CD4-positive, alpha-beta T cell (primary cell): ENCODE data around the gene DUSP22. TPM values are rescaled to one million over a fixed set of nuclear protein-coding genes. Genes with fewer than 3 reads are reported as not detected.

Experiments used
- ATAC-seq: fragments of 200-7000 bp; cut with Tn5 transposase; one replicate; pipeline ENCODE4 v1.10.0; 2022; ENCODE audit warnings: mild to moderate bottlenecking; ENCODE audit not compliant: poor library complexity
- CTCF ChIA-PET: fragments of 350-600 bp; sonication (Branson Sonifier 250); formaldehyde crosslinking; loops from one replicate; lab custom pipeline; 2021; ENCODE audit warnings: antibody characterized with exemption, inconsistent platforms; lab: Charles Lee
- POLR2A ChIA-PET: fragments of 350-600 bp; sonication (Branson Sonifier 250); formaldehyde crosslinking; loops from one replicate; lab custom pipeline; 2021; ENCODE audit warnings: antibody characterized with exemption, inconsistent platforms; lab: Charles Lee
- DNase-seq, 14 experiments: peaks; one replicate each; pipeline ENCODE4 v3.0.0-alpha.2; 2013 to 2020; ENCODE audit warnings: mixed read lengths in 2 of 14
- H3K27ac ChIP-seq, 2 donors: one replicate each; pipeline versions ENCODE4 v1.5.1 to v1.7.0; 2013; ENCODE audit warnings: low read length in 2 of 2, low read depth in 1 of 2, mild to moderate bottlenecking in 1 of 2
- H3K27me3 ChIP-seq, 2 experiments: 1 replicate in 1 of 2; 2 replicates in 1 of 2; pipeline versions ENCODE4 v1.6.1 to v1.7.0; 2013; ENCODE audit warnings: low read length in 2 of 2, control low read depth in 1 of 2, mild to moderate bottlenecking in 1 of 2, moderate library complexity in 1 of 2; ENCODE audit not compliant: insufficient read depth in 2 of 2, control insufficient read depth in 1 of 2
- H3K36me3 ChIP-seq: one replicate; pipeline ENCODE4 v1.6.1; 2013; ENCODE audit warnings: low read length, control low read depth; ENCODE audit not compliant: insufficient read depth
- H3K4me1 ChIP-seq: one replicate; pipeline ENCODE4 v1.6.1; 2013; ENCODE audit warnings: low read length, control low read depth; ENCODE audit not compliant: insufficient read depth
- H3K4me3 ChIP-seq: one replicate; pipeline ENCODE4 v1.5.1; 2013; ENCODE audit warnings: mild to moderate bottlenecking, low read length, moderate library complexity
- H3K9me3 ChIP-seq, 2 experiments: 1 replicate in 1 of 2; 2 replicates in 1 of 2; pipeline versions ENCODE4 v1.6.1 to v1.7.0; 2013; ENCODE audit warnings: low read length in 2 of 2, mild to moderate bottlenecking in 2 of 2, control low read depth in 1 of 2, moderate library complexity in 1 of 2; ENCODE audit not compliant: control insufficient read depth in 1 of 2, insufficient read depth in 1 of 2
- H3K27ac Mint-ChIP-seq: one replicate; pipeline ENCODE4 v1.8.0; 2020; ENCODE audit warnings: mixed read lengths
- H3K27me3 Mint-ChIP-seq: one replicate; pipeline ENCODE4 v1.8.0; 2021; ENCODE audit warnings: mixed read lengths
- H3K36me3 Mint-ChIP-seq: one replicate; pipeline ENCODE4 v1.8.0; 2021; ENCODE audit warnings: low read depth, mixed read lengths
- H3K4me1 Mint-ChIP-seq: one replicate; pipeline ENCODE4 v1.8.0; 2021; ENCODE audit warnings: low read depth, mixed read lengths
- H3K4me3 Mint-ChIP-seq: one replicate; pipeline ENCODE4 v1.8.0; 2020; ENCODE audit warnings: mild to moderate bottlenecking, mixed read lengths
- H3K9me3 Mint-ChIP-seq: one replicate; pipeline ENCODE4 v1.8.0; 2020; ENCODE audit warnings: mixed read lengths
- intact Hi-C, 2 experiments: fragments of 100-400 bp; cut with DNase I in 1 of 2; cut with micrococcal nuclease in 1 of 2; formaldehyde crosslinking; loops; one replicate each; pipeline versions ENCODE4 v1.15.1 to v1.9.0; 2023 to 2025; cut with DNase I, micrococcal nuclease
- total RNA-seq, 174 experiments: library from RNA in 2 of 174; stranded (reverse) in 2 of 174; gene quantifications; one replicate each; pipeline ENCODE4 v1.2.3 and lab custom pipeline; 2021 to 2026
- TF ChIP-seq, protein P1 (sequence below): fragments of 200-600 bp; IDR thresholded peaks from one replicate; pipeline ENCODE4 v1.8.0; 2022; ENCODE audit warnings: antibody characterized with exemption, mild to moderate bottlenecking

The DUSP22 gene
- total RNA-seq, 2 experiments from 2014 or later = 25.4 to 26.3 TPM

DNA sequence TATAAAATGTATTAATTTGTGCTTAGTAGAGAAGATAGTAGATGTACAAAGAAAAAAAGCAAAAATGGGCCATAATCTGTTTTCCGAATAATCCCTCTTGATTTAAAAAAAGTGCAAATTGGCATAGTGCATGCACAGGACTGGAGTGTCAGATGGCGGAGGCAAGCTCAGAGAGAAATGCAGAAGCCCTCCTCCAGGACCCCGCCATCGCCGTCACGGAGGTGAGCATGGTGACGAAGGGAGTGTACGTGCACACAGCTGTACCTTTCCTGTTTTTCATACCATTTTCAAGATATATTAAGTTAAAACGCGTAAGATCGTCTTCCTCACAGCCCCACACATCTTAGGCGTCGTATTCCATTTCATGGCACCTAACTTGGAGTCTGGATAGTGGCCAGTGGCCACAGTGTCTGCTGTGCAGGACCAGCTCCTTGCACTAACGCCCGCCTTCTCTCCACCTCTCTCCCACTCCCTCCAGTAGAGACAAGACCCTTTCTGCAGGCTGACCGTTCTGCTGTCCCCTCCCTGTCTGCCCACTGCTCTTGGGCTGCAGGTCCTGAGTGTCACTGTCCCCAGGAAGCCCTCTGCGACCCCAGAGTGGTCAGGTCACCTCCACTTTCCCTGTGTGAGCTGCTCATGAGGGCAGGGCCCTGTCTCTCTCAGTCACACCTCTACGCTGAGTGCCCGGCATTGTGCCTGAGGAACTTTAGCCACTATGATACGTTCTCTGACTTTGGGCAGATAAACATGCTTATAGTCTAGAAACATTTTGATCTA is 9.8 kb downstream of the DUSP22 start:
- intact Hi-C loops = no loop called here
- H3K27ac Mint-ChIP-seq = no peak overlapping the region
- Histone ChIP-seq H3K4me1 (no peaks in the 10 kb centered on the region), H3K36me3 (no peaks in the 10 kb centered on the region), H3K27me3 (no peaks in the 10 kb centered on the region), H3K27ac (no peak overlapping the region), H3K4me3 (no peak overlapping the region), H3K9me3 (peaks cover 0 to 31% of the 10 kb centered on the region in 2 experiments)
- no peaks in the 10 kb centered on the region for H3K4me1 Mint-ChIP-seq
- ChIA-PET POLR2A (no interaction called here), CTCF (interaction anchor here (0.6 kb wide), 1 partner anchor 9 kb away, joined by 3 read pairs; no protein-coding TSS in a partner anchor)
- ATAC-seq = no peak
- no peaks in the 10 kb centered on the region for H3K27me3 Mint-ChIP-seq
- H3K9me3 Mint-ChIP-seq = no peaks in the 10 kb centered on the region
- H3K36me3 Mint-ChIP-seq = no peaks in the 10 kb centered on the region
- H3K4me3 Mint-ChIP-seq = no peak overlapping the region
- TF ChIP-seq, protein P1, sequence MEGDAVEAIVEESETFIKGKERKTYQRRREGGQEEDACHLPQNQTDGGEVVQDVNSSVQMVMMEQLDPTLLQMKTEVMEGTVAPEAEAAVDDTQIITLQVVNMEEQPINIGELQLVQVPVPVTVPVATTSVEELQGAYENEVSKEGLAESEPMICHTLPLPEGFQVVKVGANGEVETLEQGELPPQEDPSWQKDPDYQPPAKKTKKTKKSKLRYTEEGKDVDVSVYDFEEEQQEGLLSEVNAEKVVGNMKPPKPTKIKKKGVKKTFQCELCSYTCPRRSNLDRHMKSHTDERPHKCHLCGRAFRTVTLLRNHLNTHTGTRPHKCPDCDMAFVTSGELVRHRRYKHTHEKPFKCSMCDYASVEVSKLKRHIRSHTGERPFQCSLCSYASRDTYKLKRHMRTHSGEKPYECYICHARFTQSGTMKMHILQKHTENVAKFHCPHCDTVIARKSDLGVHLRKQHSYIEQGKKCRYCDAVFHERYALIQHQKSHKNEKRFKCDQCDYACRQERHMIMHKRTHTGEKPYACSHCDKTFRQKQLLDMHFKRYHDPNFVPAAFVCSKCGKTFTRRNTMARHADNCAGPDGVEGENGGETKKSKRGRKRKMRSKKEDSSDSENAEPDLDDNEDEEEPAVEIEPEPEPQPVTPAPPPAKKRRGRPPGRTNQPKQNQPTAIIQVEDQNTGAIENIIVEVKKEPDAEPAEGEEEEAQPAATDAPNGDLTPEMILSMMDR = no peak
- DNase-seq = no peak

DNA sequence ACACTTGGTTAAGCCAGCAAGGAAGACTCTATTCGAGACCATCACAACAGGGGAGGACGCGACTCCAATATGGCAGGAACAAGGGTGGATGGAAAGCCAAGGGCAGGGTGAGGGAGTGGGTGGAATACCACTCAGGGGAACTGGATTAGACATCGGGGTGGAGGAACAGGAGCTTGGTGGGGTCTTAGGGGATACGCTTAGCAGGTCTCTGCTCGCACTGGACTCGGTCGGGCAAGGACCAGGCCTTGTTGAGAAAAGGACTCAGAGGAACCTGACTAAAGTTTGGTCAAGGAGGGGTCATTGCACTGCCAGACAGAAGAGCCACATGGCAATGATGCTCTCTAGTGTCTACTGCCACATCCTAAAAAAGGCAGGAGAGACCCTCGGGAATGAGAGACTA is 10.5 kb downstream of the DUSP22 start:
- Mint-ChIP-seq H3K36me3 (no peaks in the 10 kb centered on the region), H3K27me3 (no peaks in the 10 kb centered on the region), H3K27ac (no peak overlapping the region), H3K9me3 (no peaks in the 10 kb centered on the region), H3K4me3 (no peak overlapping the region), H3K4me1 (peaks cover 1% of the 10 kb centered on the region)
- ATAC-seq (no peak), DNase-seq (no peak)
- Histone ChIP-seq H3K4me3 (no peak overlapping the region), H3K27me3 (no peaks in the 10 kb centered on the region), H3K36me3 (no peaks in the 10 kb centered on the region), H3K4me1 (no peaks in the 10 kb centered on the region), H3K9me3 (peaks cover 0 to 31% of the 10 kb centered on the region in 2 experiments), H3K27ac (no peak overlapping the region)
- CTCF ChIA-PET = no interaction called here
- POLR2A ChIA-PET = no interaction called here
- TF ChIP-seq, protein P1 = no peak
- intact Hi-C loops = no loop called here

DNA sequence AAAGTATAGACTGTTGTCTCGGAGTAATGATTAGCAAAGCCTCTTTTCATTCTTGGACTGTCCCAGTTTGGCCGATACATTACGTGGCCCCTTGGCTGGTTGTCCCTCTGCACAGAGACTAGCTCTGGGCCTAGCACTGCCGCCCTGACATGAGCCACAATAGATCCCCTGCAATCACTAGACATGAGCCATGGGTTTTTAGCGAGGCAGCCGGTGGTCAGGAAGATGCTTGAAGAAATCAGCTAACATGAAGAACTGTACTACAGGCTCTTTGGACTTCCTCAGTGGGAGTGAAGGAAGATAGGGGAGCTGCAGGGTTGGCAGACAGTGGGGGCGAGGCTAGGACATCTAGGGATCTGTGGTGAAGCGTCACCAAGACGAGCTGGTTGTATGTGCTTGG is 11.0 kb downstream of the DUSP22 start:
- intact Hi-C loops = no loop called here
- peaks cover 6% of the 10 kb centered on the region for H3K4me1 Mint-ChIP-seq
- Histone ChIP-seq H3K4me1 (no peaks in the 10 kb centered on the region), H3K36me3 (no peaks in the 10 kb centered on the region), H3K27me3 (no peaks in the 10 kb centered on the region), H3K27ac (no peak overlapping the region), H3K9me3 (peaks cover 0 to 32% of the 10 kb centered on the region in 2 experiments), H3K4me3 (no peak overlapping the region)
- ChIA-PET POLR2A (no interaction called here), CTCF (no interaction called here)
- no peaks in the 10 kb centered on the region for H3K9me3 Mint-ChIP-seq
- H3K4me3 Mint-ChIP-seq = no peak overlapping the region
- DNase-seq (no peak), ATAC-seq (no peak)
- no peaks in the 10 kb centered on the region for H3K36me3 Mint-ChIP-seq
- H3K27ac Mint-ChIP-seq = no peak overlapping the region
- TF ChIP-seq, protein P1 = no peak
- no peaks in the 10 kb centered on the region for H3K27me3 Mint-ChIP-seq
